Osteoblast (primary cell): ENCODE results near the gene LIPC. TPM values are rescaled to one million over a fixed set of nuclear protein-coding genes. Genes with fewer than 3 reads are reported as not detected.

ENCODE experiments used
- DNase-seq: peaks from one replicate; pipeline ENCODE4 v3.0.0; 2011; ENCODE audit warnings: low spot score, mixed read lengths; ENCODE audit not compliant: insufficient read length; ENCODE audit errors: missing footprints
- H2AFZ ChIP-seq: 2 replicates; pipeline ENCODE4 v1.6.0; 2011; ENCODE audit warnings: mild to moderate bottlenecking, low read length
- H3K27ac ChIP-seq: 2 replicates; pipeline ENCODE4 v1.5.1; 2011; ENCODE audit warnings: mild to moderate bottlenecking, low read depth, low read length, moderate library complexity
- H3K27me3 ChIP-seq: 2 replicates; pipeline ENCODE4 v1.6.0; 2012; ENCODE audit warnings: mild to moderate bottlenecking, control low read depth, inconsistent platforms, low read length, moderate library complexity; ENCODE audit not compliant: insufficient read depth
- H3K36me3 ChIP-seq: 2 replicates; pipeline ENCODE4 v1.5.1; 2011; ENCODE audit warnings: mild to moderate bottlenecking, low read length, control low read depth, moderate library complexity; ENCODE audit not compliant: insufficient read depth
- H3K4me1 ChIP-seq: 2 replicates; pipeline ENCODE4 v1.5.1; 2011; ENCODE audit warnings: mild to moderate bottlenecking, low read length, control low read depth, moderate library complexity; ENCODE audit not compliant: insufficient read depth
- H3K4me2 ChIP-seq: 2 replicates; pipeline ENCODE4 v1.6.0; 2011; ENCODE audit warnings: mild to moderate bottlenecking, low read length; ENCODE audit not compliant: insufficient read depth
- H3K4me3 ChIP-seq: fragments of 200-600 bp; sonication (generic); 3 replicates; pipeline ENCODE4 v1.5.1; 2012; ENCODE audit warnings: mild to moderate bottlenecking, low read length, inconsistent platforms; ENCODE audit not compliant: insufficient read depth
- H3K79me2 ChIP-seq: 2 replicates; pipeline ENCODE4 v1.6.0; 2012; ENCODE audit warnings: mild to moderate bottlenecking, low read length, control low read depth, inconsistent platforms; ENCODE audit not compliant: insufficient read depth
- H3K9me3 ChIP-seq: 2 replicates; pipeline ENCODE4 v1.5.1; 2011; ENCODE audit warnings: low read depth, low read length, control low read depth
- H4K20me1 ChIP-seq: 2 replicates; pipeline ENCODE4 v1.6.0; 2012; ENCODE audit warnings: mild to moderate bottlenecking, low read length, control low read depth; ENCODE audit not compliant: insufficient read depth
- CTCF ChIP-seq: IDR thresholded peaks from 2 replicates; pipeline ENCODE4 v1.5.1; 2011; ENCODE audit warnings: mild to moderate bottlenecking, low read depth, low read length, moderate library complexity; ENCODE audit errors: extremely low read depth
- total RNA-seq: library from RNA; depleted of rRNA; stranded (reverse); fragments of >200 nt; gene quantifications from 2 replicates; pipeline ENCODE4 v1.2.3, GENCODE V29; 2012

Gene LIPC
- total RNA-seq, 1 donor = 1.1 TPM

GRCh38 chr15:58537033-58537432 lies 105.2 kb downstream of the LIPC start:
- H4K20me1 ChIP-seq = no peaks in the 10 kb centered on the region
- DNase-seq = no peak
- no peak overlapping the region for H3K4me2 ChIP-seq
- no peaks in the 10 kb centered on the region for H3K79me2 ChIP-seq
- TF ChIP-seq CTCF = no peak
- no peaks in the 10 kb centered on the region for H3K9me3 ChIP-seq
- no peaks in the 10 kb centered on the region for H3K4me1 ChIP-seq
- H3K27ac ChIP-seq = no peak overlapping the region
- no peak overlapping the region for H3K4me3 ChIP-seq
- H3K36me3 ChIP-seq = no peaks in the 10 kb centered on the region
- no peak overlapping the region for H2AFZ ChIP-seq
- peaks cover 76% of the 10 kb centered on the region for H3K27me3 ChIP-seq

DNA sequence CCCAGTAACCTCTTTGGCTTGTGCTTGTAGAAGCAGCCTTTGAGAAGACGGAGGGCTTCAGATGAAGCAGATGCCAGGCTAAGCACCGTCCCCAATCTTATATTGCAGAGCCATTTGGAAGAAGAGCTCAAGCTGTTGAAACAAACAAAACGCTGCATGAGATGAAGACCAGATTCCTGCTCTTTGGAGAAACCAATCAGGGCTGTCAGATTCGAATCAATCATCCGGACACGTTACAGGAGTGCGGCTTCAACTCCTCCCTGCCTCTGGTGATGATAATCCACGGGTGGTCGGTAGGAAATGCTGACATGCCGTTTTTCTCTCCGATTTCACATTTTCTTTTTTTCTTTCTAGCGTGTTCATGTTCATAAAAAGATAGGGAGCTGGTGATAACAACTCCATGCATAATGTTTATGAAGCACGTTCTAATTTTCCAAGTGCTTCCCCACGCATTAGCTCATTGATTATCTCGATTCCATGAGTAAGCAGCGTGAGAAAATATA lies 106.5 kb downstream of the LIPC start:
- H3K4me2 ChIP-seq = no peak overlapping the region
- DNase-seq = no peak
- H4K20me1 ChIP-seq = no peaks in the 10 kb centered on the region
- H3K79me2 ChIP-seq = no peaks in the 10 kb centered on the region
- no peaks in the 10 kb centered on the region for H3K4me1 ChIP-seq
- no peak for TF ChIP-seq CTCF
- no peak overlapping the region for H3K27ac ChIP-seq
- no peaks in the 10 kb centered on the region for H3K36me3 ChIP-seq
- peaks cover 70% of the 10 kb centered on the region for H3K27me3 ChIP-seq
- H3K9me3 ChIP-seq = no peaks in the 10 kb centered on the region
- no peak overlapping the region for H2AFZ ChIP-seq
- H3K4me3 ChIP-seq = no peak overlapping the region

DNA sequence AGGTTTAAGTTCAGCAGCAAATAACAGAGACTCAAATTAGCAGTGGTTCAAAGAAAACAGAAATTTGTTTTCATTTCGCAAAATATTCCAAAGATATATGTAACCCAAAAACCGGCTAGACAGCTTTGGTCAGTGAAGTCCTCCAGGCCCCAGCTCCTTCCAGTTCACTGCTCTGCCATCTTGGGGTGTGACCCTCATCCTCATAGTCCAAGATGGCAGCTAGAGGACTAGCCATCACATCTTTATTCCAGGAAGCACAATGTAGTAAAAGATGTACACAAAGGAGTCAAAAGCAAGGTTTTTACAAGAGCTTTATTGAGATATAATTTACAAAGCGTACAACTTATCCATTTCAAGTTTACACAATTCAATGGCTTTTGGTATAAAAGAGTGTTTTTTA lies 107.1 kb downstream of the LIPC start:
- Histone ChIP-seq H3K27me3 (peaks cover 70% of the 10 kb centered on the region), H3K4me1 (no peaks in the 10 kb centered on the region), H3K36me3 (no peaks in the 10 kb centered on the region), H3K4me3 (no peak overlapping the region), H3K9me3 (no peaks in the 10 kb centered on the region), H3K27ac (no peak overlapping the region), H3K79me2 (no peaks in the 10 kb centered on the region), H4K20me1 (no peaks in the 10 kb centered on the region), H2AFZ (no peak overlapping the region), H3K4me2 (no peak overlapping the region)
- TF ChIP-seq CTCF = no peak
- no peak for DNase-seq

DNA sequence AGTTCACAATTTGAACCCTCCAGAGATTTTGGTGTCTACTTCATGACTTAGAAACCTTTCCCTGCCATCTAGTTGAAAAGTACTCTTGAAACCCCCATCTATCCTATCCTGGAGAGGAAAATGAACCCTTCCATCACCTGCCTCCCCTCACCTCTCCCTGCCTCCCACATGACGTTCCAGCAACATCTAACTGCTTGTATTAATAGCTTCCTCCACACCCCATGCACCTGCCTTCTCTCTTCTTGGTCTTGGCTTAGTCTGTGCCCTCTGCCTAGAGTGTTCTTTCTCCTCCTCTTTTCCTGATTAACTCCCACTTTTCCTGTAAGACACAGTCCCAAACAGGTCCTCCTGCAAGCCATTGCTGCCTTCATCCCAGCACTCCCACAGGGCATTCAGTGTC lies 107.8 kb downstream of the LIPC start:
- DNase-seq = no peak
- H3K4me3 ChIP-seq = no peak overlapping the region
- no peak overlapping the region for H3K4me2 ChIP-seq
- no peaks in the 10 kb centered on the region for H3K79me2 ChIP-seq
- H3K4me1 ChIP-seq = no peaks in the 10 kb centered on the region
- H4K20me1 ChIP-seq = no peaks in the 10 kb centered on the region
- H2AFZ ChIP-seq = no peak overlapping the region
- no peaks in the 10 kb centered on the region for H3K9me3 ChIP-seq
- TF ChIP-seq CTCF = no peak
- no peaks in the 10 kb centered on the region for H3K36me3 ChIP-seq
- H3K27me3 ChIP-seq = peaks cover 64% of the 10 kb centered on the region
- H3K27ac ChIP-seq = no peak overlapping the region
